OCI-LY1 (cell line): ENCODE data around the gene TLE5.

Source experiments
- H2AFZ ChIP-seq: fragments of 200-600 bp; sonication (generic), shearing (Covaris generic); 2 replicates; pipeline ENCODE4 v1.6.0; 2014; ENCODE audit warnings: antibody characterized with exemption, mild to moderate bottlenecking, low read length
- H3F3A ChIP-seq: fragments of 200-600 bp; sonication (generic), shearing (Covaris generic); 2 replicates; pipeline ENCODE4 v1.6.0; 2014; ENCODE audit warnings: mild to moderate bottlenecking, antibody characterized with exemption, low read length, moderate library complexity; ENCODE audit not compliant: insufficient read depth
- H3K27ac ChIP-seq: fragments of 200-600 bp; sonication (generic); 2 replicates; pipeline ENCODE4 v1.5.1; 2014; ENCODE audit warnings: low read length, mixed run types, mild to moderate bottlenecking, low read depth; ENCODE audit not compliant: poor library complexity, severe bottlenecking
- H3K27me3 ChIP-seq: fragments of 200-600 bp; sonication (generic); 2 replicates; pipeline ENCODE4 v1.6.0; 2014; ENCODE audit warnings: antibody characterized with exemption, mild to moderate bottlenecking, low read length, moderate library complexity; ENCODE audit not compliant: insufficient read depth
- H3K36me3 ChIP-seq: fragments of 200-600 bp; sonication (generic); 2 replicates; pipeline ENCODE4 v1.6.1; 2014; ENCODE audit warnings: mild to moderate bottlenecking, antibody characterized with exemption, low read length, moderate library complexity, mixed read lengths; ENCODE audit not compliant: insufficient read depth
- H3K4me1 ChIP-seq: fragments of 200-600 bp; sonication (generic); 2 replicates; pipeline ENCODE4 v1.5.1; 2014; ENCODE audit warnings: mild to moderate bottlenecking, low read length, moderate library complexity; ENCODE audit not compliant: insufficient read depth, severe bottlenecking
- H3K4me2 ChIP-seq: fragments of 200-600 bp; sonication (generic), shearing (Covaris generic); 2 replicates; pipeline ENCODE4 v1.6.1; 2014; ENCODE audit warnings: low read length
- H3K4me3 ChIP-seq: fragments of 200-600 bp; sonication (generic); 2 replicates; pipeline ENCODE4 v1.5.1; 2014; ENCODE audit warnings: low read length, low read depth, mild to moderate bottlenecking, mixed read lengths; ENCODE audit not compliant: poor library complexity, severe bottlenecking
- H3K79me2 ChIP-seq: fragments of 200-600 bp; shearing (Covaris generic); 2 replicates; pipeline ENCODE4 v1.6.1; 2016; ENCODE audit warnings: mixed run types, low read length, mixed read lengths; ENCODE audit not compliant: insufficient read depth
- H3K9ac ChIP-seq: fragments of 200-600 bp; sonication (generic), shearing (Covaris generic); 2 replicates; pipeline ENCODE4 v1.6.1; 2014; ENCODE audit warnings: mild to moderate bottlenecking, low read length, mixed read lengths
- H3K9me2 ChIP-seq: fragments of 200-600 bp; sonication (generic), shearing (Covaris generic); 2 replicates; pipeline ENCODE4 v1.6.1; 2014; ENCODE audit warnings: low read depth, mild to moderate bottlenecking, low read length, mixed read lengths
- H3K9me3 ChIP-seq: fragments of 200-600 bp; shearing (Covaris generic); 2 replicates; pipeline ENCODE4 v1.6.1; 2014; ENCODE audit warnings: low read length, mixed read lengths
- H4K20me1 ChIP-seq: fragments of 200-600 bp; sonication (generic), shearing (Covaris generic); 2 replicates; pipeline ENCODE4 v1.6.0; 2016; ENCODE audit warnings: mild to moderate bottlenecking, low read length; ENCODE audit not compliant: insufficient read depth
- EZH2 ChIP-seq: fragments of 200-600 bp; sonication (generic), shearing (Covaris generic); IDR thresholded peaks from 2 replicates; pipeline ENCODE4 v1.8.0; 2017; ENCODE audit warnings: borderline replicate concordance, mixed run types, mild to moderate bottlenecking, antibody characterized with exemption, low read length, moderate library complexity, mixed read lengths
- TF ChIP-seq, protein P1 (sequence below): fragments of 200-600 bp; sonication (generic), shearing (Covaris generic); IDR thresholded peaks from 2 replicates; pipeline ENCODE4 v1.5.1; 2017; ENCODE audit warnings: mild to moderate bottlenecking, antibody characterized with exemption, low read length, moderate library complexity, mixed read lengths

TLE5 gene

DNA sequence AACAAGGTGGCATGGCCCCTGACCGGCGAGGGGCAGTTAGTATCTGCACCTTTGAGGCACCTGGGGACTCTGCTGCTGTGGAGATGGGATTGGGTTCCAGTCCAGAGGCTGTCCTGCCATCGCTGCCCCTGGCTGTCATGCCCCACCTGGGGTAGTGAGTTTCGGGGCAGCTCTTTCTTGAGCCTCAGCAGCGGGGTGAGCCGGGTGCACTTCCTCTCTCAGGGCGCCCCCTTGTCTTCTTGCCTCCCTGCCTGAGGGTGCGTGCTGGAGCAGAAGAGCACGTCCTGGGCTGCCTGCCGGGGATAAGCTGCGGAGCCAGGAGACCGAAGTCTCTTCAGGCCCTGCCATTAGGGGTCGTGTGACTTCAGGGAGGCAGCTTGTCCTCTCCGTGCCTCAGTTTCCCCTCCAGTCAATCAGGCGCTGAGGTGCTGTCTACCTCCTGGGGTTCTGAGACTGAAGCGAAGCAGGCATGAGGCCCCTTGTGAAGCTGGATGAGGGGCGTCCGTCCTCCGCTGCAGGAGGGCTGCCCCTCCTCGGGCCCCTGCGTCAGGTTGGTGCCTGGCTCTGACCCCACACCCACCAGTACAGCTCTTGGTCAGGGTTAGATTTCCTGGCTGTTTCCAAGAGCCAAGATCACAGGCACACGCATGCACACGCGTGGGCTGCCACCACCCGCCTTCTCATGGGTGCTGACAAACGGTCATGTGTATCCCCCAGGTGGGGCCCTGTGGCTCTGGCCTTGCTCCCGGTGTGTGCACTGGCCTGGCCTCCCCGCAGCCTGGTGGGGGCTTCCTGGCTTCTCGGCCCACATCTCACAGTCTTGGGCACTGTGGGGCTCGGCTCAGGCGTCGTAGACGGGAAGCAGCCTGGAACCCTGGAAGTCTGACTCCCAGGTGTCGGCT, 40.2 kb upstream of the TLE5 start:
- Histone ChIP-seq H3K36me3 (no peaks in the 10 kb centered on the region), H3K79me2 (no peaks in the 10 kb centered on the region), H4K20me1 (no peaks in the 10 kb centered on the region)

DNA sequence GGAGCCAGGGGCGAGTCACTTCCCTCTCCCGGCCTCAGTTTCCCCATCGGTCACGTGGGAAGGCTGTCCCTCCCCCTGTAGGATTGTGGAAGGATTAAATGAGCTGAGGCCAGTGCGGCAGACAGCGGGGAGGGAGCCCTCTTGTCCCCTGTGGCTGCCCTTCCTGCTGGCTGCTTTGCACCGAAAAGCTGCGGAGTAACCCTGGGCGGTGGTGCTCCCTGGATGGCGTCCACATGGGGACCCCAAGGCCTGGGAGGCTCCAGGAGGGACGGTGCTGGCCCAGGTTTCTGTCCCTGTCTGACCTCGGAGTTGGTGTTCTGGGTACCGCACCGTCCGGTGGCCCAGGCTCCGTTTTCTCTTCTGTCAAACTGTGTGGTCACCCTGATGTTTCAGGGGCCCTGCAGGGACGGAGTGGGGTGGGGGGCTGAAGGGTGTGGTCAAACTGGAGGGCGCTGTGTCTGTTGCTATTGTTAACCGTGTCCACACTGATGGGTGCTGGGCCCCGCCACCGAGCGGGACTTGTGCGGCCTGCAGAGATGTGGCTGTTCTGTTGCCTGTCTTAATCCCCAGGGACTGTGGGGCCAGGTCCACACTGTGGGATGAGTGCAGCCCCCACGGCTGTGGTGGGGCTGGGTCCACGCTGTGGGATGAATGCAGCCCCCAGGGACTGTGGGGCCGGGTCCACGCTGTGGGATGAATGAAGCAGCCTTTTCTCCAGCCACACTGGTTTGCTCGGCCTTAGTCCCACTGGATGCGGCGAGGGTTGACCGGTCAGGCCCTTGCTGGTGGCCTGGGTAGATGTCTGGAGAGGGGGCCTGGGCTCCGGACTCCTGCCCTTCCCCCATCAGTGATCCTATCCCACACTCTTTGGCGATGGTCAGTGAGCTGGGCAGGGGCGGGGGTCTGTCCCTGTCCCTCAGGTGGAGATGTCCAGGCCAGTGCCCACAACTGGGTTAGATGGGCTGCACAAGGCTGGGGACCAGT, 38.7 kb upstream of the TLE5 start:
- Histone ChIP-seq H3K4me2 (no peak overlapping the region), H3F3A (no peaks in the 10 kb centered on the region), H3K9me3 (no peaks in the 10 kb centered on the region), H3K27me3 (peaks cover 6% of the 10 kb centered on the region; the same call in 1 of the 2 replicates), H3K9me2 (no peaks in the 10 kb centered on the region), H3K79me2 (no peaks in the 10 kb centered on the region), H2AFZ (no peak overlapping the region), H3K4me3 (no peak overlapping the region), H4K20me1 (no peaks in the 10 kb centered on the region), H3K4me1 (peaks cover 1% of the 10 kb centered on the region), H3K36me3 (no peaks in the 10 kb centered on the region), H3K27ac (no peak overlapping the region), H3K9ac (no peak overlapping the region)
- TF ChIP-seq EZH2: no peak
- TF ChIP-seq, protein P1, sequence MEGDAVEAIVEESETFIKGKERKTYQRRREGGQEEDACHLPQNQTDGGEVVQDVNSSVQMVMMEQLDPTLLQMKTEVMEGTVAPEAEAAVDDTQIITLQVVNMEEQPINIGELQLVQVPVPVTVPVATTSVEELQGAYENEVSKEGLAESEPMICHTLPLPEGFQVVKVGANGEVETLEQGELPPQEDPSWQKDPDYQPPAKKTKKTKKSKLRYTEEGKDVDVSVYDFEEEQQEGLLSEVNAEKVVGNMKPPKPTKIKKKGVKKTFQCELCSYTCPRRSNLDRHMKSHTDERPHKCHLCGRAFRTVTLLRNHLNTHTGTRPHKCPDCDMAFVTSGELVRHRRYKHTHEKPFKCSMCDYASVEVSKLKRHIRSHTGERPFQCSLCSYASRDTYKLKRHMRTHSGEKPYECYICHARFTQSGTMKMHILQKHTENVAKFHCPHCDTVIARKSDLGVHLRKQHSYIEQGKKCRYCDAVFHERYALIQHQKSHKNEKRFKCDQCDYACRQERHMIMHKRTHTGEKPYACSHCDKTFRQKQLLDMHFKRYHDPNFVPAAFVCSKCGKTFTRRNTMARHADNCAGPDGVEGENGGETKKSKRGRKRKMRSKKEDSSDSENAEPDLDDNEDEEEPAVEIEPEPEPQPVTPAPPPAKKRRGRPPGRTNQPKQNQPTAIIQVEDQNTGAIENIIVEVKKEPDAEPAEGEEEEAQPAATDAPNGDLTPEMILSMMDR: no peak

More for the DNA sequence above, 40.2 kb upstream of the TLE5 start:
- H3K4me1 ChIP-seq: no peaks in the 10 kb centered on the region
- no peaks in the 10 kb centered on the region for H3K9me2 ChIP-seq
- no peak overlapping the region for H3K9ac ChIP-seq
- no peak overlapping the region for H3K4me3 ChIP-seq
- no peaks in the 10 kb centered on the region; the same call in 1 of the 2 replicates for H3K27me3 ChIP-seq
- no peak overlapping the region for H3K27ac ChIP-seq
- H3K9me3 ChIP-seq: no peaks in the 10 kb centered on the region
- TF ChIP-seq, protein P1: no peak
- TF ChIP-seq EZH2: no peak
- no peak overlapping the region for H3K4me2 ChIP-seq
- H2AFZ ChIP-seq: no peak overlapping the region
- no peaks in the 10 kb centered on the region for H3F3A ChIP-seq

DNA sequence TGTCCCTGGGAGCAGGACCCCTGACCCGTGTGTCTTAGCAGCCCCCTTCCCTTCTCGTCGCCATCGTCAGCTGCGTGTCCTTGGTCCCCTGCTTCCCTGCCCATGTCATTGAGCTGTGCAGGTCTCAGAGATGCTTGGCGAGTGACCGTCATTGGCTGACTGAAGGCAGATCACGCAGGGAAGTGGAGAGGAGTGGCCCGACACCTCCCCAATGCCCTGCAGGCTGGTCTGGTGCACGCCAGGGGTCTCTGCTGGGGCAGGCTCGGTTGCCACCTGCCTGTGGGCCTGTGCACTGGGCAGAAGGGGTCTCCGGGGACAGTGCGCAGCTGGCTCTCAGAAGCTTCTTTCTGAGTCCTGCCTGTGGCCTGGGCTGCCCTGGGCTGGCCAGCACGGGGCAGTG, 38.0 kb upstream of the TLE5 start:
- H3K9ac ChIP-seq: no peak overlapping the region
- H3K79me2 ChIP-seq: no peaks in the 10 kb centered on the region
- no peak overlapping the region for H3K4me2 ChIP-seq
- no peaks in the 10 kb centered on the region for H3F3A ChIP-seq
- peaks cover 6% of the 10 kb centered on the region; the same call in 1 of the 2 replicates for H3K27me3 ChIP-seq
- no peaks in the 10 kb centered on the region for H3K9me2 ChIP-seq
- H3K27ac ChIP-seq: no peak overlapping the region
- H3K9me3 ChIP-seq: no peaks in the 10 kb centered on the region
- no peaks in the 10 kb centered on the region for H3K36me3 ChIP-seq
- no peak overlapping the region for H3K4me3 ChIP-seq
- TF ChIP-seq EZH2: no peak
- TF ChIP-seq, protein P1: no peak
- H2AFZ ChIP-seq: no peak overlapping the region
- H4K20me1 ChIP-seq: no peaks in the 10 kb centered on the region
- H3K4me1 ChIP-seq: peaks cover 8% of the 10 kb centered on the region
